Activated CD8-positive, alpha-beta T cell treated with anti-CD3 and anti-CD28 coated beads, Interleukin-2, amount 10 ng/mL, durations not matched to agents 7 days and 5 days (primary cell): ENCODE results near the gene FXYD3. TPM values are rescaled to one million over a fixed set of nuclear protein-coding genes. Genes with fewer than 3 reads are reported as not detected.

Source experiments
- ATAC-seq: fragments of 150-1000 bp; cut with Tn5 transposase; one replicate; pipeline ENCODE4 v1.10.0; 2021; ENCODE audit warnings: moderate library complexity
- CTCF ChIA-PET: fragments of 350-600 bp; sonication (Branson Sonifier 250); formaldehyde crosslinking; loops from one replicate; lab custom pipeline; 2021; ENCODE audit warnings: antibody characterized with exemption; lab: Charles Lee
- POLR2A ChIA-PET: fragments of 350-600 bp; sonication (Branson Sonifier 250); formaldehyde crosslinking; loops from one replicate; lab custom pipeline; 2021; ENCODE audit warnings: antibody characterized with exemption; lab: Charles Lee
- DNase-seq: peaks from one replicate; pipeline ENCODE4 v3.0.0-alpha.2; 2020
- H3K27ac Mint-ChIP-seq: one replicate; pipeline ENCODE4 v1.8.0; 2021; ENCODE audit warnings: mild to moderate bottlenecking, mixed read lengths
- H3K27me3 Mint-ChIP-seq: one replicate; pipeline ENCODE4 v1.8.0; 2021; ENCODE audit warnings: low read depth, mixed read lengths
- H3K36me3 Mint-ChIP-seq: one replicate; pipeline ENCODE4 v1.8.0; 2021; ENCODE audit warnings: low read depth, mixed read lengths
- H3K4me1 Mint-ChIP-seq: one replicate; pipeline ENCODE4 v1.8.0; 2021; ENCODE audit warnings: low read depth, mixed read lengths
- H3K4me3 Mint-ChIP-seq: one replicate; pipeline ENCODE4 v1.8.0; 2021; ENCODE audit warnings: mild to moderate bottlenecking, mixed read lengths
- H3K9me3 Mint-ChIP-seq: one replicate; pipeline ENCODE4 v1.8.0; 2022; ENCODE audit warnings: mixed read lengths; ENCODE audit not compliant: insufficient read depth
- total RNA-seq, 2 experiments: library from RNA; stranded (reverse); gene quantifications; one replicate each; pipeline ENCODE4 v1.2.3, GENCODE V29; 2021

Gene FXYD3
- total RNA-seq, 2 experiments from 2014 or later, result not detected

DNA sequence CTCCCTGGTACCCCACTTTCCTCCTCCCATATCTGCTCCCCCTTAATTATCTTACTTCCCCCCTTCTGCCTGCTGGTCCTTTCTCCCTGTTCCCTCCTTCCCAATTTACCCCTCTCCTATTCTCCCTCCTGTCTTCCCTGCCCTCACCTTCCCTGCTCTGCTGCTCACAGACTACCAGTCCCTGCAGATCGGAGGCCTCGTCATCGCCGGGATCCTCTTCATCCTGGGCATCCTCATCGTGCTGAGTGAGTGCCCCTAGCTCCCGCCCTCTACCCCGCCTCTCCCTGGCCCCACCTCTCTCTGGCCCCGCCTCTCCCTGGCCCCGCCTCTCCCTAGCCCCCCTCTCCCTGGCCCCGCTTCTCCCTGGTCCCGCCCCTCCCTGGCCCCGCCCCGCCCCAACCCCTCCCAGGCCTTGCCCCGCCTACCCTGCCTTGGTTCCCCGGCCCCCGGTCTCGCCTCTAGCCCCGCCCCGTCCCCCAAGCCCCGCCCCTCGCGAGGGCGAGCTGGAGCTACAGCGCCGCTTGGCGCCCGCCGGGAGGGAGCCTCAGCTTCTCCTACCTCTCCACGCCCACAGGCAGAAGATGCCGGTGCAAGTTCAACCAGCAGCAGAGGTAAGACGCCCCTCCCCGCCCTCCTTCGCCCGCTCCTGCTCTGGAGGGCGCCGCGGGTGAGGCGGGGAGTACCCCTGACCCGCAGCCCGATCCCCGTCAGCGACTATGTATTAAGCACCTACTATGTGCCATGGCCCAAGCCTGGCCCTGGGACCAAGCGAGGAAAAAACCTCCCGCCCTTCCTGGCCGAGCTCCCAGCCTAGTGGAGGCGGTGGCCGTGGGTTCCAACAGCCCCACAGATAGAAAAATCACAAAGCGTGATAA is 25.6 kb downstream of the FXYD3 start:
- peak; percentile 97 for DNase-seq
- ATAC-seq, result peak; percentile 90
- Mint-ChIP-seq H3K4me1 (peaks cover 36% of the 10 kb centered on the region), H3K27ac (peak overlapping the region; percentile 81), H3K9me3 (no peaks in the 10 kb centered on the region), H3K27me3 (peaks cover 33% of the 10 kb centered on the region), H3K4me3 (peak overlapping the region; percentile 77), H3K36me3 (no peaks in the 10 kb centered on the region)
- ChIA-PET CTCF (interaction anchor here (0.7 to 3.8 kb wide), 33 partner anchors 12 to 471 kb away, joined by 3 to 67 read pairs (median 5); partner anchors contain the start of genes FXYD5, GRAMD1A, HAUS5 and USF2), POLR2A (interaction anchor here (0.7 to 1.3 kb wide), 5 partner anchors 13 to 128 kb away, joined by 3 to 8 read pairs (median 3); partner anchors contain the start of gene FXYD5)

DNA sequence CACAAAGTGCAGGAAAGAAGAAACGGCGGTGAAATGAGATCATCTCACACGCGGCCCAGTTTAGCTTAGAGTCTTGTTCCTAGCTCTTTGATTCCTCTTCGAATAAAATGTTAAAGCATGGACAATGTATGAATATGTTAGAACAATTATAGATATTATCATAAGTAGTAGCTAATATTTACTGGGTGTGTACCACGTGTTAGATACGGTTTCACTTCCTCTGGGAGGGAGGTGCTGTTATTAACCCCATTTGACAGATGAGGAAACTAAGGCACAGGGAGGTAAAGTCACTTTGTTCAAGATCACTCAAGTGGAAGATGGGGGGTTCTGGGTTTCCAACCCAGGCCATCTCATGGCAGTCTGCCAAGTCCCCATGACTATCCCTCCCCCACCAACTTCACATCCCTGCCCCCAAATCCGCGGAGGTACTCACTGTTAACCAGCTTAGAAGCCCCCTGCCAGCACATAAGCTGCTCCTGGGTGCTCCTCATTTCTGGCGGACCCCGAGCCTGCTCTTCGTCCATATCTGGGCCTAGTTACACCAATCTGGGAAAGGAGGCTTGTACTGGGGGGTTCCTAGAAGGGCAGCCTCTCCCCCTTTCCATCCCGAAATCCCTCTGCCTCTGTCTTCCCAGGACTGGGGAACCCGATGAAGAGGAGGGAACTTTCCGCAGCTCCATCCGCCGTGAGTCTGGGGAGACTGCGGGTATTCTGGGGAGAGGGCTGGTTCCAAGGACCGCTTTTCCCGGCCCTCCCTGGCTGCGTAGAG is 26.4 kb downstream of the FXYD3 start:
- ChIA-PET POLR2A (interaction anchor here (0.9 to 1.3 kb wide), 3 partner anchors 12 to 127 kb away, joined by 3 to 8 read pairs (median 3); partner anchors contain the start of gene FXYD5), CTCF (interaction anchor here (0.7 to 3.8 kb wide), 33 partner anchors 11 to 326 kb away, joined by 3 to 67 read pairs (median 5); partner anchors contain the start of genes FXYD5 and USF2)
- no peak for DNase-seq
- Mint-ChIP-seq H3K36me3 (no peaks in the 10 kb centered on the region), H3K4me1 (peaks cover 40% of the 10 kb centered on the region), H3K27me3 (peaks cover 32% of the 10 kb centered on the region), H3K4me3 (peak overlapping the region; percentile 77), H3K9me3 (no peaks in the 10 kb centered on the region), H3K27ac (peak overlapping the region; percentile 81)
- no peak for ATAC-seq

DNA sequence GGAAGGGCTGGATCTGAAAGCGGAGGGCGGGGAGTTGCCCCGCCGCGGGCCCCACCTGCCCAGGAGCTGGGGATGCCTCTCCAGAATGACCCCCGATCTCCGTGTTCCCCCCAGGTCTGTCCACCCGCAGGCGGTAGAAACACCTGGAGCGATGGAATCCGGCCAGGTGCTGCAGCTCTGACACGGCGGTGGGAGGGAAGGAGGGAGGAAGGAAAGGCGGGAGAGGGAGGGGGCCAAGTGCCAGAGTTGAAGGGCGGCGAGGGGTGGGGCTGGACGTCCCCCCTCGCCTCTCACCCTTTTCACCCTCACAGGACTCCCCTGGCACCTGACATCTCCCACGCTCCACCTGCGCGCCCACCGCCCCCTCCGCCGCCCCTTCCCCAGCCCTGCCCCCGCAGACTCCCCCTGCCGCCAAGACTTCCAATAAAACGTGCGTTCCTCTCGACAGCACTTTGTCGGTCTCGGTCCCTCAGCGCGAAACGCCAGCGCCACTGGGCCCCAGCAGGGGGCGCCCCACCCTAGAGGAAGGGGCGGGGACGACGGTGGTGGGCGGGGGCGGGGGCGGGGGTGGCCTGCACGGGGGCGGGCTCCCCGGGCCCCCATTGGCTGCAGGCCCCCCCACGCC is 27.1 kb downstream of the FXYD3 start:
- peak; percentile 21 for ATAC-seq
- peak overlapping the region; percentile 51 for H3K4me3 Mint-ChIP-seq
- DNase-seq, result peak; percentile 78
- H3K36me3 Mint-ChIP-seq, result no peaks in the 10 kb centered on the region
- H3K4me1 Mint-ChIP-seq, result peaks cover 40% of the 10 kb centered on the region
- H3K9me3 Mint-ChIP-seq, result no peaks in the 10 kb centered on the region
- peaks cover 27% of the 10 kb centered on the region for H3K27me3 Mint-ChIP-seq
- ChIA-PET POLR2A (no interaction called here), CTCF (interaction anchor here (0.7 to 3.8 kb wide), 19 partner anchors 10 to 137 kb away, joined by 3 to 67 read pairs (median 7); partner anchors contain the start of gene FXYD5)
- no peak overlapping the region for H3K27ac Mint-ChIP-seq

DNA sequence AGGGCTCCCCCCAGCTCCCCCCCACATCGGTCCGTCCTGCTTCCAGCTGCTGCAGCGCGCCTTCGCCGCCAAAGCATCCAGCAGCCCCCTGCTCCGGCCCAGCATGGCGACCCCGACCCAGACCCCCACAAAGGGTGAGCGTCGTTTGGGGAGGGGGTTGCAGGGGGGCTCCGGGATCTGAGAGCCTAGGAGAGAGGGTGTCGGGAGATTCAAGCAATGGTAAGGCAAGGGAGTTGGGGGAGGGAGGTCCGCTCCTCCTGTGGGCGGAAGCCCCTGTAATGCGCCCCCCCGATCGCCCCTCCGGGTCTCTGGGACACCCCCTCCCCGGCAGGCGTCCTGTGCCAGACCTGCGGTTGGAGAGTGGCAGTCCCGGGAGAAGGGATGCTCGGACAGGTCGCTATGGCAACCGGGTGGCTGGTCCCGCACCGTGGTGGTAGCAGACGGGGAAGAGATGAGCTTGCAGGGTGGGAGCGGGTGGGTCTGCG is 27.6 kb downstream of the FXYD3 start, which contains the start of gene FXYD7:
FXYD7 (plus strand) TSS at position 25 of the 485 bp plus-strand sequence; CDS start at position 104, 79 bp downstream.
- DNase-seq, result no peak
- Mint-ChIP-seq H3K4me1 (peaks cover 40% of the 10 kb centered on the region), H3K4me3 (peak within 1 kb of the TSS; percentile 77), H3K27me3 (peaks cover 24% of the 10 kb centered on the region), H3K27ac (no peak within 1 kb of the TSS), H3K36me3 (no peaks in the 10 kb centered on the region), H3K9me3 (no peaks in the 10 kb centered on the region)
- CTCF ChIA-PET, result interaction anchor here (0.9 to 3.8 kb wide), 5 partner anchors 10 to 76 kb away, joined by 3 to 67 read pairs (median 39); partner anchors contain the start of gene FXYD5
- POLR2A ChIA-PET, result interaction anchor here (1.2 kb wide), 1 partner anchor 11 kb away, joined by 3 read pairs; no protein-coding TSS in a partner anchor
- ATAC-seq, result no peak

DNA sequence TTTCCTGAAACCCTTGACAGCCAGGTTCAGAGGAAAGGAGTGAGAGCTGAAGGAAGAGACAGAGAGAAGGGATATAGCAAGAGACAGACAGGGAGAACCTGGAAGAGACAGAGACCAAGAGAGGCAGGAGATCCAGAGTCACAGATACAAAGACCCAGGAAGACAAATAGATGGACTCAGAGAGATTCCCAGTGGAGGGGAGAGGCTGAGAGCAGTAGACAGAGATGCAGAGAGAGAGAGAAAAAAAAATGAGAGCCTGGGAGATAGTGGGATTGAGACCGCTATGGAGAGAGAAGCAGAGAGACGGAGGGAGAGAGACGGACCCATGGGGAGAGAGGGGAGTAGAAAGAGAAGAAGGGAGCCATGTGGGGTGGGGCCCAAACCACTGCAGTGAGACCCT is 28.2 kb downstream of the FXYD3 start:
- CTCF ChIA-PET, result interaction anchor here (0.9 to 3.8 kb wide), 3 partner anchors 9 to 74 kb away, joined by 3 to 67 read pairs (median 64); partner anchors contain the start of gene FXYD5
- no peak for DNase-seq
- Mint-ChIP-seq H3K36me3 (no peaks in the 10 kb centered on the region), H3K27ac (no peak overlapping the region), H3K4me3 (peak overlapping the region; percentile 26), H3K27me3 (peaks cover 24% of the 10 kb centered on the region), H3K9me3 (no peaks in the 10 kb centered on the region), H3K4me1 (peaks cover 40% of the 10 kb centered on the region)
- no peak for ATAC-seq
- POLR2A ChIA-PET, result interaction anchor here (1.2 kb wide), 1 partner anchor 10 kb away, joined by 3 read pairs; no protein-coding TSS in a partner anchor

DNA sequence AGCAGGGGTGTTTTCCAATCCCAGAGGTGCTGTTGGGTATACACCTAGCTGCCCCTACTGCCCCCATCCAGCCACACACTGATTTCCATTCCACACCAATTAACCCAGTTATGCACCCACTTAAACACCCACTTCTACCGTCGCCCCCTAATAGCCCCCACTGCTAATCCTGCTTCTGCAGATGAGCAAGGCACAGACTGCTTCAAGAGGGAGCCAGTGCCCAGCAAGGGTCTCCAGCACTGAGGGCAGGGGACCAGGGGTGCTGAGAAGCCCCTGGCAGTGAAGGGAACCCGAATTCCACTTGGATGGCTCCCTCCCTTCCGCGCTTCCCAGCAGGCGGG is 28.6 kb downstream of the FXYD3 start:
- no peak for DNase-seq
- CTCF ChIA-PET, result interaction anchor here (1.7 to 3.8 kb wide), 3 partner anchors 9 to 73 kb away, joined by 8 to 67 read pairs (median 64); partner anchors contain the start of gene FXYD5
- peaks cover 40% of the 10 kb centered on the region for H3K4me1 Mint-ChIP-seq
- POLR2A ChIA-PET, result interaction anchor here (1.2 kb wide), 1 partner anchor 10 kb away, joined by 3 read pairs; no protein-coding TSS in a partner anchor
- H3K4me3 Mint-ChIP-seq, result no peak overlapping the region
- ATAC-seq, result no peak
- H3K27me3 Mint-ChIP-seq, result peaks cover 24% of the 10 kb centered on the region
- H3K36me3 Mint-ChIP-seq, result no peaks in the 10 kb centered on the region
- no peaks in the 10 kb centered on the region for H3K9me3 Mint-ChIP-seq
- H3K27ac Mint-ChIP-seq, result no peak overlapping the region

DNA sequence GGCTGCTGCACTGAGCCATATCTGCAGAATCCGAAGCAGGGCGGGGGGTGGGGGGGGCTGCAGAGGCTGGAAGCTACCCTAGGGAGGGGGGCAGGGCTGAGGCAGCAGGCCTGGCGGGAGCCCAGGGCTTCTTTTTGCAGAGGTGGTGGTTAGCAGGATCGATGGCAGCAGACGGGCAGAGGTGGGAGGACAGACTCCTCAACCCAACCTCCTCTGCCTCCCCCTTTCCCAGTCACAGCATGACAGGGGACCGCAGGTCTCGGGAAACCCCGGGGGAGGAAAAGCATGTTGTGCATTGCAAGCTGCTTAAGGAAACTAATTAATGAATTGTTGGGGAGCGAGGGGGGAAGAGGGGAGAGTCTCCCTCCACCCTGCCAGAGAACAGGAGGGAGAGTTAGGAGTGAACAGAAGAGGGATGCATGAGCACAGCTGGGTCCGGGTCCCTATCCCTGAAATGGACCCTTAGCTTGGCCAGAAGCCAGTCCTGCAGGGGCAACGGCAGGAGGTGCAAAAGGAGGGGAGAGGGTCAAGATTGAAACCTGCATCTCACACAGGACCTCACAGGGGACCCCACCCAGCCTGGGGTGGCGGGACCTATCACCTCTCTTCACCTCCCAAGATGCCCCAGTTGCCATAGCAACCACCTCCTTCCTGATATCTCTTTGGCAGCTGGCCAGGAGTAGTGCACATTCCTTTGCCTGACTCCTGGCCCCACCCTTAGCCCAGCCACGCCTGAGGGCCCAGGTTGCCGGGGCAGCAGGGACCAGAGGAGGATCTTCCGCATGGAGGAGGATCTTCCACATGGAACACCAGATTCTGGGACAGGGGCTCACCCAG is 29.2 kb downstream of the FXYD3 start:
- peaks cover 24% of the 10 kb centered on the region for H3K27me3 Mint-ChIP-seq
- H3K9me3 Mint-ChIP-seq, result no peaks in the 10 kb centered on the region
- peak; percentile 36 for DNase-seq
- no peak for ATAC-seq
- ChIA-PET POLR2A (interaction anchor here (0.7 to 1.2 kb wide), 3 partner anchors 9 to 80 kb away, joined by 3 read pairs; partner anchors contain the start of gene FXYD5), CTCF (interaction anchor here (1.3 to 1.8 kb wide), 3 partner anchors 9 to 97 kb away, joined by 4 to 8 read pairs (median 8); no protein-coding TSS in a partner anchor)
- H3K27ac Mint-ChIP-seq, result no peak overlapping the region
- H3K36me3 Mint-ChIP-seq, result no peaks in the 10 kb centered on the region
- H3K4me1 Mint-ChIP-seq, result peaks cover 40% of the 10 kb centered on the region
- H3K4me3 Mint-ChIP-seq, result no peak overlapping the region

DNA sequence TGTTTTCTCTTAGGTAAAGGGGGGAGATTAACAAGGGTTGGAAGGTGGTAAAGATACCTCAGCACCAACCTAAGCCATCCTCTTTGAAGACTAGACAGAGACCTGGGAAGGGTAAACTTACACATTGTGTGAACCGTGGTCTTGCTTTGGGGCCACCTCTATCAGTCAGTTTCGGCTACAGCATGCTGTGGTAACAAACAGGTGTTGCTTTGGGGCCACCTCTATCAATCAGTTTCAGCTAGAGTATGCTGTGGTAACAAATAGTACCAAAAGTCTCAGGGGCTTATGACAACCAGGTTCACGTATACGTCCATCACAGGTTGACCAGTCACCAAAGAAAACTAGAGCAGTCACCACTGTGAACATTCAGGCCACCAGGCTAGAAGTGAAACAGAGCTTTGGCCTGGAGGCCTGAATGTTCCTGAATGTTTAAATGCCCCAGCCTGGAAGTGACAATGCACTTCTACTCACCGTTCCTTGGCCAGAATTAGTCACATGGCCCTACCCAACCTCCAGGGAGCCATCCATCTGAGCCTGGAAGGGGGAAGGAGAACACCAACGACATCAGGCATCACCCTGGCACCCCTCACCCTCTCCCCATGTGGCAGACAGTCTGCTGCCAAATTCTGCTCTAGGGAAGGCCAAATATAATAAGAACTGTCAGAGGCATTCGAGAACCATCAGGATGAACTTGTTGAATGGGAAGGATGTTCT is 31.3 kb downstream of the FXYD3 start:
- DNase-seq (no peak), ATAC-seq (no peak)
- Mint-ChIP-seq H3K27ac (no peak overlapping the region), H3K36me3 (no peaks in the 10 kb centered on the region), H3K9me3 (no peaks in the 10 kb centered on the region), H3K4me3 (no peak overlapping the region), H3K27me3 (peaks cover 20% of the 10 kb centered on the region), H3K4me1 (peaks cover 30% of the 10 kb centered on the region)
- ChIA-PET POLR2A (no interaction called here), CTCF (interaction anchor here (1.9 kb wide), 1 partner anchor 64 kb away, joined by 4 read pairs; no protein-coding TSS in a partner anchor)

DNA sequence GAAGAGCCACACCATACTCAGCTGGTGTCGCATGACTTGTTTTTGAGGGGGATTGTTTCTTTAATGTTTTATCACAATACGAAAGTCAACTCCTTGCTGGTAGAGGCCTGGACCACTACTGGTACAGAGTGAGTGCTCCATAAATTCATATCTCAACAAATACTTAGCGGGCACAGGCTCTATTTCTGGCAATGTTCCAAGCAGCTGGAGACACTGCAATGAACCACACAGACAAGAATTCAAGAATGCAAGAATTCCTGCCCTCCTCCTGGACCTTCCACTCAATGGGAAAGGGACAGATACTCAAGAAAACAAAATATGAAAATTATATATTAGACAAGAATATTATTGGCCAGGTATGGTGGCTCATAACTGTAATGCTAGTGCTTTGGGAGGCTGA is 33.8 kb downstream of the FXYD3 start:
- H3K4me3 Mint-ChIP-seq, result no peak overlapping the region
- peaks cover 12% of the 10 kb centered on the region for H3K27me3 Mint-ChIP-seq
- ChIA-PET CTCF (interaction anchor here (0.9 kb wide), 1 partner anchor 14 kb away, joined by 4 read pairs; the partner anchor contains the start of gene LGI4), POLR2A (no interaction called here)
- peaks cover 2% of the 10 kb centered on the region for H3K36me3 Mint-ChIP-seq
- H3K9me3 Mint-ChIP-seq, result no peaks in the 10 kb centered on the region
- peaks cover 29% of the 10 kb centered on the region for H3K4me1 Mint-ChIP-seq
- no peak for DNase-seq
- no peak for ATAC-seq
- no peak overlapping the region for H3K27ac Mint-ChIP-seq
